ENCODE data around the gene EVPL. TPM values are rescaled to one million over a fixed set of nuclear protein-coding genes. Genes with fewer than 3 reads are reported as not detected.

The EVPL gene
- total and polyA plus RNA-seq, 2 donors (not counting 3 experiments of a cell fraction or from before 2014, with no cell fraction given) = not detected

DNA sequence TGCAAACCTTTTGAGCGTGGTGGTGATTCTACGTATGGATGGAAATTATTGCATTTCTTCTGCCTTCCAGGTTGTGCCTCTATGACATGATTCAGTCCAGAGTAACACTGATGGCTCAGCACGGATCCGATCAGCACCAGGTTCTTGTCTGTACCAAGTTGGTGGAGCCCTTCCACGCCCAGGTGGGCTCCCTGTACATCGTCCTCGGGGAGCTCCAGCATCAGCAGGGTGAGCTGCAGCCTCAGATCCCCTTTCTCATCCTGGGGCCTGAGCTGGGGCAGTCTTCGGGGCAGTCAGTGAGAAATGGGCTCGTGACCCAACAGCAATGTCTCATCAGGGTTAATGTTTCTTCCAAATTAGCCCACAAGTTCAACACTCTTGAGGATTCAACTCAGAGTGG lies 35.7 kb downstream of the EVPL start:
- no peak for FAIRE-seq
- POLR2A ChIA-PET = interaction anchor here (0.7 kb wide), 1 partner anchor 9 kb away, joined by 11 read pairs; the partner anchor contains the start of gene CDK3

DNA sequence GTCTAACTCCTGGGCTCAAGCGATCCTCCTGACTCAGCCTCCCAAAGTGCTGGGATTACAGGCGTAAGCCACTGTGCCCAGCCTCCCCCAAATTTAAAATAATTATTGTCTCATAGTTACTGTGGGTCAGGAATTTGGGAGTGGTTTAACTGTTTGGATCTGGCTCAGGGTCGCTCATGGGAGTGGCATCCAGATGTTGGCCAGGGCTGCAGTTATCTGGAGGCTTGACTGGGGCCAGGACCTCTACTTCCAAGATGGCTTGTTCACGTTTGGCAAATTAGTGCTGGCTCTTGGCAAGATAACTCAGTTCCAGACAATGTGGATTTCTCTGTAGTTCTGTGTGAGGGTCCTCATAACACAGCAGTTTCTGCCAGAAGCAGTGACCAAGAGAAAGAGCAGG lies 40.1 kb downstream of the EVPL start:
- FAIRE-seq (no peak), DNase-seq (ENCODE audit: low read depth, low spot score) (no peak)
- Histone ChIP-seq H3K9me1 (replicated peaks; ENCODE audit: control insufficient read depth, extremely low read depth, insufficient read depth, low read length) (no peaks in the 10 kb centered on the region), H3K4me1 (ENCODE audit: control insufficient read depth, extremely low read depth, insufficient read depth, low read length) (no peaks in the 10 kb centered on the region), H2AFZ (ENCODE audit: low read depth, low read length) (no peak overlapping the region), H3K4me2 (ENCODE audit: insufficient read depth, low read length) (no peak overlapping the region), H3K36me3 (ENCODE audit: control insufficient read depth in 2 of 2, extremely low read depth in 1 of 2, insufficient read depth in 2 of 2, low read length in 2 of 2) (no peaks in the 10 kb centered on the region), H4K20me1 (replicated peaks; ENCODE audit: control insufficient read depth, extremely low read depth, insufficient read depth, low read length) (no peaks in the 10 kb centered on the region), H3K9ac (replicated peaks; ENCODE audit: extremely low read depth, insufficient read depth, low read length) (no peak overlapping the region), H3K27me3 (ENCODE audit: control insufficient read depth in 2 of 2, insufficient read depth in 2 of 2, low read length in 2 of 2) (no peaks in the 10 kb centered on the region), H3K79me2 (ENCODE audit: control insufficient read depth, insufficient read depth, low read length) (no peaks in the 10 kb centered on the region), H3K4me3 (replicated peaks in 1 of 3; ENCODE audit: insufficient read depth in 1 of 3, low read depth in 1 of 3, low read length in 3 of 3) (no peak overlapping the region), H3K9me3 (replicated peaks; ENCODE audit: control insufficient read depth, insufficient read depth, low read length) (no peaks in the 10 kb centered on the region), H3K27ac (ENCODE audit: insufficient read depth, low read depth, low read length) (no peak overlapping the region)
- ChIA-PET CTCF (no interaction called here), POLR2A (no interaction called here)
- intact Hi-C loops (cut with micrococcal nuclease) (no loop called here), dilution Hi-C loops (cut with MboI; ENCODE audit: extremely low pct_ligation_motif_present, low sequenced_read_pairs) (no loop called here)
- no TSS peak for BruUV-seq (replicated peaks)
- TF ChIP-seq, protein P1, sequence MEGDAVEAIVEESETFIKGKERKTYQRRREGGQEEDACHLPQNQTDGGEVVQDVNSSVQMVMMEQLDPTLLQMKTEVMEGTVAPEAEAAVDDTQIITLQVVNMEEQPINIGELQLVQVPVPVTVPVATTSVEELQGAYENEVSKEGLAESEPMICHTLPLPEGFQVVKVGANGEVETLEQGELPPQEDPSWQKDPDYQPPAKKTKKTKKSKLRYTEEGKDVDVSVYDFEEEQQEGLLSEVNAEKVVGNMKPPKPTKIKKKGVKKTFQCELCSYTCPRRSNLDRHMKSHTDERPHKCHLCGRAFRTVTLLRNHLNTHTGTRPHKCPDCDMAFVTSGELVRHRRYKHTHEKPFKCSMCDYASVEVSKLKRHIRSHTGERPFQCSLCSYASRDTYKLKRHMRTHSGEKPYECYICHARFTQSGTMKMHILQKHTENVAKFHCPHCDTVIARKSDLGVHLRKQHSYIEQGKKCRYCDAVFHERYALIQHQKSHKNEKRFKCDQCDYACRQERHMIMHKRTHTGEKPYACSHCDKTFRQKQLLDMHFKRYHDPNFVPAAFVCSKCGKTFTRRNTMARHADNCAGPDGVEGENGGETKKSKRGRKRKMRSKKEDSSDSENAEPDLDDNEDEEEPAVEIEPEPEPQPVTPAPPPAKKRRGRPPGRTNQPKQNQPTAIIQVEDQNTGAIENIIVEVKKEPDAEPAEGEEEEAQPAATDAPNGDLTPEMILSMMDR (IDR thresholded peaks at IDR 0.05; ENCODE audit: extremely low read depth in 1 of 2, insufficient read depth in 1 of 2, low read depth in 1 of 2, low read length in 2 of 2) = no peak
- TF ChIP-seq GATA2 (IDR thresholded peaks at IDR 0.05; ENCODE audit: insufficient read depth, insufficient read length, low read depth, low read length) = no peak
- TF ChIP-seq POLR2AphosphoS5 (IDR thresholded peaks at IDR 0.05; ENCODE audit: insufficient read depth, low read depth, low read length) = no peak
- no peak for TF ChIP-seq FOS (IDR thresholded peaks at IDR 0.05; ENCODE audit: borderline replicate concordance, insufficient read depth, low read length)

More for the DNA sequence above, 35.7 kb downstream of the EVPL start:
- DNase-seq (ENCODE audit: low read depth, low spot score) = no peak
- dilution Hi-C loops (cut with MboI; ENCODE audit: extremely low pct_ligation_motif_present, low sequenced_read_pairs) (no loop called here), intact Hi-C loops (cut with micrococcal nuclease) (no loop called here)
- no peaks in the 10 kb centered on the region for H3K27me3 ChIP-seq (ENCODE audit: control insufficient read depth in 2 of 2, insufficient read depth in 2 of 2, low read length in 2 of 2)
- CTCF ChIA-PET = interaction anchor here (1.0 to 1.7 kb wide), 2 partner anchors 9 to 12 kb away, joined by 4 to 5 read pairs; partner anchors contain the start of gene CDK3
- H3K79me2 ChIP-seq (ENCODE audit: control insufficient read depth, insufficient read depth, low read length) = no peaks in the 10 kb centered on the region
- no peak overlapping the region for H3K9ac ChIP-seq (replicated peaks; ENCODE audit: extremely low read depth, insufficient read depth, low read length)
- H2AFZ ChIP-seq (ENCODE audit: low read depth, low read length) = no peak overlapping the region
- H3K4me1 ChIP-seq (ENCODE audit: control insufficient read depth, extremely low read depth, insufficient read depth, low read length) = no peaks in the 10 kb centered on the region
- H3K27ac ChIP-seq (ENCODE audit: insufficient read depth, low read depth, low read length) = no peak overlapping the region
- H3K4me2 ChIP-seq (ENCODE audit: insufficient read depth, low read length) = no peak overlapping the region
- no peak for TF ChIP-seq JUN (IDR thresholded peaks at IDR 0.05; ENCODE audit: borderline replicate concordance, insufficient read depth, insufficient read length, low read depth)
- no peak for TF ChIP-seq EZH2 (IDR thresholded peaks at IDR 0.05; ENCODE audit: borderline replicate concordance, low read depth, low read length, severe bottlenecking)
- TF ChIP-seq, protein P1 (IDR thresholded peaks at IDR 0.05; ENCODE audit: extremely low read depth in 1 of 2, insufficient read depth in 1 of 2, low read depth in 1 of 2, low read length in 2 of 2) = no peak
- TF ChIP-seq POLR2AphosphoS5 (IDR thresholded peaks at IDR 0.05; ENCODE audit: insufficient read depth, low read depth, low read length) = no peak
- no peak for TF ChIP-seq FOS (IDR thresholded peaks at IDR 0.05; ENCODE audit: borderline replicate concordance, insufficient read depth, low read length)
- no peak for TF ChIP-seq GATA2 (IDR thresholded peaks at IDR 0.05; ENCODE audit: insufficient read depth, insufficient read length, low read depth, low read length)
- no peak for TF ChIP-seq MYC (IDR thresholded peaks at IDR 0.05; ENCODE audit: low read depth, low read length)
- no peak for TF ChIP-seq POLR2A (IDR thresholded peaks at IDR 0.05; ENCODE audit: low read depth, low read length)
- no peaks in the 10 kb centered on the region for H3K9me3 ChIP-seq (replicated peaks; ENCODE audit: control insufficient read depth, insufficient read depth, low read length)
- no peaks in the 10 kb centered on the region for H4K20me1 ChIP-seq (replicated peaks; ENCODE audit: control insufficient read depth, extremely low read depth, insufficient read depth, low read length)
- BruUV-seq (replicated peaks) = no TSS peak
- H3K36me3 ChIP-seq (ENCODE audit: control insufficient read depth in 2 of 2, extremely low read depth in 1 of 2, insufficient read depth in 2 of 2, low read length in 2 of 2) = peaks cover 0 to 2% of the 10 kb centered on the region in 2 experiments
- H3K4me3 ChIP-seq (replicated peaks in 1 of 3; ENCODE audit: insufficient read depth in 1 of 3, low read depth in 1 of 3, low read length in 3 of 3) = no peak overlapping the region
- no peaks in the 10 kb centered on the region for H3K9me1 ChIP-seq (replicated peaks; ENCODE audit: control insufficient read depth, extremely low read depth, insufficient read depth, low read length)
